PFSK-1 (cell line): ENCODE data around the gene LSM5.

ENCODE experiments used
- FOXP2 ChIP-seq: optimal IDR thresholded peaks from 2 replicates; pipeline ENCODE3; 2011; ENCODE audit warnings: borderline replicate concordance, control low read depth, inconsistent platforms; ENCODE audit not compliant: insufficient read depth; ENCODE audit errors: extremely low read length, extremely low read depth
- POLR2AphosphoS5 ChIP-seq: IDR thresholded peaks from 2 replicates; pipeline ENCODE4 v1.6.1; 2012; ENCODE audit warnings: low read depth, mild to moderate bottlenecking, control low read depth, low read length, moderate library complexity
- REST ChIP-seq, 2 experiments: IDR thresholded peaks; 2 replicates each; pipeline versions ENCODE4 v1.6.1 to v1.8.0; 2011 to 2012; ENCODE audit warnings: low read depth in 2 of 2, low read length in 2 of 2, control low read depth in 1 of 2, inconsistent platforms in 1 of 2, mild to moderate bottlenecking in 1 of 2, moderate library complexity in 1 of 2; ENCODE audit not compliant: insufficient read depth in 1 of 2
- SIN3A ChIP-seq: IDR thresholded peaks from 2 replicates; pipeline ENCODE4 v1.6.1; 2012; ENCODE audit warnings: mild to moderate bottlenecking, low read length, moderate library complexity, borderline replicate concordance; ENCODE audit not compliant: insufficient read depth
- TAF1 ChIP-seq: IDR thresholded peaks from 2 replicates; pipeline ENCODE4 v1.6.1; 2012; ENCODE audit warnings: low read length, control low read depth, borderline replicate concordance; ENCODE audit not compliant: insufficient read depth

The LSM5 gene

GRCh38 chr7:32516551-32517100 is 26.4 kb upstream of the LSM5 start:
- TF ChIP-seq SIN3A (no peak), REST (IDR thresholded peaks at IDR 0.05; ENCODE audit: insufficient read depth in 1 of 2, low read depth in 2 of 2, low read length in 2 of 2) (no peak), POLR2AphosphoS5 (no peak), FOXP2 (no peak), TAF1 (no peak)

- no peak for TF ChIP-seq REST (IDR thresholded peaks at IDR 0.05; ENCODE audit: insufficient read depth in 1 of 2, low read depth in 2 of 2, low read length in 2 of 2)
- no peak for TF ChIP-seq POLR2AphosphoS5
- no peak for TF ChIP-seq TAF1
- TF ChIP-seq SIN3A: no peak
These were observed 25.8 kb upstream of the LSM5 start for GRCh38 chr7:32515890-32516550.

- TF ChIP-seq SIN3A (no peak), POLR2AphosphoS5 (no peak), FOXP2 (no peak), TAF1 (no peak), REST (IDR thresholded peaks at IDR 0.05; ENCODE audit: insufficient read depth in 1 of 2, low read depth in 2 of 2, low read length in 2 of 2) (no peak)
These were observed 23.0 kb upstream of the LSM5 start for GRCh38 chr7:32513210-32513609.

GRCh38 chr7:32511791-32512190 is 21.6 kb upstream of the LSM5 start:
- TF ChIP-seq POLR2AphosphoS5 (no peak), REST (IDR thresholded peaks at IDR 0.05; ENCODE audit: insufficient read depth in 1 of 2, low read depth in 2 of 2, low read length in 2 of 2) (no peak), TAF1 (no peak), FOXP2 (no peak), SIN3A (no peak)

GRCh38 chr7:32507414-32507813 is 17.2 kb upstream of the LSM5 start:
- TF ChIP-seq FOXP2 (no peak), SIN3A (no peak), REST (IDR thresholded peaks at IDR 0.05; ENCODE audit: insufficient read depth in 1 of 2, low read depth in 2 of 2, low read length in 2 of 2) (no peak), POLR2AphosphoS5 (no peak), TAF1 (no peak)
